Globus pallidus (tissue), 1 donor: Measurements from ENCODE around the gene CEP68.
"Not testable (repeated sequence)": the region's sequence is repeated elsewhere in the genome, so short reads cannot be mapped to it uniquely, and the experiment has no call there.

Source experiments
- DNase-seq: peaks from one replicate; pipeline ENCODE4 v3.0.0-alpha.2; 2015; ENCODE audit warnings: low spot score

Gene CEP68, protein sequence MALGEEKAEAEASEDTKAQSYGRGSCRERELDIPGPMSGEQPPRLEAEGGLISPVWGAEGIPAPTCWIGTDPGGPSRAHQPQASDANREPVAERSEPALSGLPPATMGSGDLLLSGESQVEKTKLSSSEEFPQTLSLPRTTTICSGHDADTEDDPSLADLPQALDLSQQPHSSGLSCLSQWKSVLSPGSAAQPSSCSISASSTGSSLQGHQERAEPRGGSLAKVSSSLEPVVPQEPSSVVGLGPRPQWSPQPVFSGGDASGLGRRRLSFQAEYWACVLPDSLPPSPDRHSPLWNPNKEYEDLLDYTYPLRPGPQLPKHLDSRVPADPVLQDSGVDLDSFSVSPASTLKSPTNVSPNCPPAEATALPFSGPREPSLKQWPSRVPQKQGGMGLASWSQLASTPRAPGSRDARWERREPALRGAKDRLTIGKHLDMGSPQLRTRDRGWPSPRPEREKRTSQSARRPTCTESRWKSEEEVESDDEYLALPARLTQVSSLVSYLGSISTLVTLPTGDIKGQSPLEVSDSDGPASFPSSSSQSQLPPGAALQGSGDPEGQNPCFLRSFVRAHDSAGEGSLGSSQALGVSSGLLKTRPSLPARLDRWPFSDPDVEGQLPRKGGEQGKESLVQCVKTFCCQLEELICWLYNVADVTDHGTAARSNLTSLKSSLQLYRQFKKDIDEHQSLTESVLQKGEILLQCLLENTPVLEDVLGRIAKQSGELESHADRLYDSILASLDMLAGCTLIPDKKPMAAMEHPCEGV

DNA sequence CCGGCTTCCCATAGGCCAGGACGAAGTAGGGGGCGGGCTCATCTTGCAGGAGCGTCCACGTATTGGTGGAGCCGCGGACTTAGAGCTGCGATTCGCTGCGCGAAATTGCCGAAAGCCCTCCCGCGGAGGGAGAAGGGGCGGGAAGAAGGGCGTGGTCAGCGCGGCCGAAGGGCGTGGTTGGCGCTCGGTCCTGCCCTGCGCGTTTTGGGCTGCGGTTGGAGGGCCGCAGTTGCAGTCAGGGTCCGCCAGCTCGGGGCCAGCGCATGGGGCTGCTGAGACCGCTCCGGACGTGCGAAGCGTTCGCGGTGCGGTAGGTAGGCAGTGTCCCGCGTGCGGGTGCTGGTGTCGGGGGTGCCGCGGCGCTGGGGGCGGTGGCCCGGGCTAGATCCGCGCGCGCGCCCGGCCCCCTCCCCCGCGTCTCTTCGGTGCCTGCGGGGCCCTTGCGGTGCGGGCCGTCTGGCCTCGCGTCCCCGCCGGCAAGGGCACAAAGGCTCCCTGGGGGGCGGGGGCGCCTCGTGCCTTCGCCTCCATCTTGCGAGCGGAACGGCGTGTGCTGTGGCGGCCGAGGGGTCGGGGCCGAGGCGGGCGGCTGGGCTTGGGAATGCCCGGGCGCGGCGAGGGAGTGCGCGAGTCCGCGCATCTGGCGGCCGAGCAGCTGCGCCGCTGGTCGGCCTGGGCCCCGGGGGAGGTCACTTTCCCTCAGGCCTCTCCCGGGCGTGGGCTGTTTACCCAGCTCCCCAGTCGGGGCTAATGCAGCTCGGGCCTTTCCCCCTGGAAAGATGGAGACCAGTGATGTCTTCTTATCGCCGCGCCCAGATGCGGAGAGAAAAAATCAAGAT, at the start of gene CEP68:
TSS of gene CEP68 (plus strand) at position 202 of the 839 bp plus-strand sequence. CDS start 13,029 bp downstream, outside the sequence.
- peak; percentile 97 for DNase-seq

DNA sequence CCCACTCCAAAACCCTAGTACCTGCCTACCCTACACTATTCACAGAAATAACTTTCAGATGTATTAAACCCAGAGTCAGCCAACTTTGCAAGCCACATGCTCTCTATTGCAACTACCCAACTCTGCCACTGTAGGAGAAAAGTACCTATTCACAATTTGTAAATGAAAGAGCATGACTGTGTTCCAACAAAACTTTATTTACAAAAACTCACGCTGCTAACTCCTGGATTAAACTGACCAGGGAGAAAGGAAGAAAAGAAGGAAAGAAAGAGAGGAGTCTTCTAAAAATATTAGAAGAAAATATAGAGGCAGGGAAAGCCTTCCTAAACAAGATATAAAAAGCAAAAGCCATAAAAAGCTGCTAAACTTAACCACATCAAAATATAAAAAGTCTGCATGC, 42.4 kb upstream of the CEP68 start:
- DNase-seq: no peak

DNA sequence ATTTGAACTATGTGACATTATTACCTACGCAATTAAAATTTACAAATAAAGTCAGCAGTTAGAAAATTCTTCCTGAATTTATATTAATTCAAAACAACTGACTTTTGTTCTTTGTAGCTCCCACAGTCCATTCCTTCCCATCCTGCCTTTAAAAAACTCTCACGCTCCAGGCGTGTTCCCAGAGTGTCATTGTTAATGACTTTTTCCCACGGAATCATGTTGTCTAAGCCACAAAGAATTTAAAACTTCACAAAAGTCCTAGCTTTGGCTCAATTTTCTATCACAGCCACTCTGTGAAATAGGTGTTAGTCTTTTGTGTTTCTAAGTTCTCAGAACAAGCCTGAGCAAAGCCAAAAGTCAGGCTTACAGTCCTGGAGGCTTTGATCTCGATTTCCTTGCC, 40.5 kb upstream of the CEP68 start:
- no peak for DNase-seq

DNA sequence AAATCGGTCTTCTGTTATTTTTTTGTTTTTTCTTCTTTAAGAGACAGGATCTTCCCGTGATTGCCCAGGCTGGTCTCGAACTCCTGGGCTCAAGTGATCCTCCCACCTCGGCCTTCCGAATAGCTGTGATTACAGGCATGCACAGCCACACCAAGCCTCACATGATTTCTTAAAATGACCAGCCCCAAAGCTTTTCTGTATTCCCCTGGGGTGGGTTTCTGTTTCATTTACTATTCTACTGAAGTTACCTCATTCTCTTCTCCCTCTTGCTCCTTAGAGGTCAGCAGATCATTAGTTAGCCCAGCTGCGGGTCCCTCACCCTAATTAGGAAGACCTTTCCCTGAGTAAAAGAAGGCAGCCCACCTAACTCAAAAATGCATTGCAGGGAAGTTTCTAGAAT, 39.4 kb upstream of the CEP68 start:
- no peak for DNase-seq

DNA sequence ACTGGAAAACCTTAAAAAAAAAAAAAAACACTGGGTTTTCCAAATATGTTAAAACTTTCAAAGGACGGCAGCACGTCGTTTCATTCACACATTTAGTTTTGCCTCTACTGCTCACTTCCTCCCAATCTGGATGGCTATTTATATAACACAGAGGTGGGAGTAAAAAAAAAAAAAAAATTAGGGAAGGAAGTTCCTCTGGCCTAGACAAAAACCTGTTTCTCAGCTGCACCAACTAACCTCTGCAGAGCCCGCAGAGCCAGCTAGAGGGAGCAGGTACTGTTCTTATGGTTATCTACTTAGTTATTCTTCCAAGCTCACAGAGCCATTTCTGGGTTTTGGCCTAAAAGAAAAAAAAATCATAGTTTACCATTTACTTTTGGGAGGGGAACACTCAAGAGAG, 38.9 kb upstream of the CEP68 start:
- no peak for DNase-seq

DNA sequence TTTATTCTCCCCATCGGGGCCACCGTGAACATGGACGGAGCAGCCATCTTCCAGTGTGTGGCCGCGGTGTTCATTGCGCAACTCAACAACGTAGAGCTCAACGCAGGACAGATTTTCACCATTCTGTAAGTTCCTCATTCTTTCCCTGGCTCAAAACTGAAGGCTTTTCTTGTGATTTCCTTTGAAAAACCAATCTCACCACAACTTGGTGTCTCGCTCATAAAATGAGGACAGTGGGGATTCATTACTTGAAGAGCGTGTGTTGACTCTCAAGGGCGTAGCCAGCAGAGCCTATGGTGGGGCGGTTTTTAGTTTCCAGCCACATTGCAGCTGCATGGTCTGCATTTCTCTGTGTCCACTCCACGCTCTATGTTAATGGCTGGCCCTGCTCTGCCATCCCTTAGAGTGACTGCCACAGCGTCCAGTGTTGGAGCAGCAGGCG, 38.1 kb upstream of the CEP68 start:
- peak; percentile 48 for DNase-seq

DNA sequence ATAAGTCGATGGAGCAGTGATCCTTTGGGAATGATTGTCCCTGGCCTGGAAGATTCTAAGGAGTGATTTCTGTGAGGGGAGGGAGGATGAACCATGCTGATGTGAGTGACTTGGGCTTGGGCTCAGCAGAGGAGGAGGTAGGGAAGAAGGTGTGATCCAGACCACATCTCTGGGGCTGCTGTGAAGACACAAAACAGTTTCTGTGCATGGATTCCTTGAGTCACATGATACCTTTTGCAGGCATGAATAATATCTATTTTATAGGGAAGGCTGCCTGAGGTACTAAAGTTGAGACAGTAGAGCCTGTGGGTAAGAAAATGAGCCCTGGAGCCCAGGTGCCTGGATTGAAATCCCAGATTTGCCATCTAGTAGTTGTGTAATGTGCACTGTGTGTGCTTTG, 37.2 kb upstream of the CEP68 start:
- no peak for DNase-seq

DNA sequence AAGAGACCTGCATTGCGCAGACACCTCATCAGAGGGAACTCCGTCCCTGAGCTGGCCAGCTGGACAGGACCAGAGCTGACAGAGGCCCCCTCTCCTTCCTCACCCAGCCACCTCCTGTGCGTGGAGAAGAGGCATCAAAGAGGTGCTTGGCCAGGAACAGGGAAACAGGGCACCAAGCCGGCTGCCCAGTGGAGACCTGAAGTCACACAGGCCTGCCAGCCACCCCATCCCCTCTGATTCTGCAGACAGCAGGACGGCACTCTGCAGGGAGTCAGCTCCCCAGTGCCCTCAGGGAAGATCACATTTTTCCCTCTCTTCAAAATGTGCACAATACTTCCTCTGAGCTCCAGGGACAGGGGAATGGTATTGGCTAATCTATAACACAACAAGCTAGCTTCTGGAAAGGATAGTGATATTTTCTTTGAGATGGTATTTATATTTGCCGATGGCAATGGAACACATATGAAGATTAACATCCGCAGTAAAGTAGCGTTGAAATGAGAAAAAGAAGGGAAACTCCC, 36.5 kb upstream of the CEP68 start:
- DNase-seq: no peak

DNA sequence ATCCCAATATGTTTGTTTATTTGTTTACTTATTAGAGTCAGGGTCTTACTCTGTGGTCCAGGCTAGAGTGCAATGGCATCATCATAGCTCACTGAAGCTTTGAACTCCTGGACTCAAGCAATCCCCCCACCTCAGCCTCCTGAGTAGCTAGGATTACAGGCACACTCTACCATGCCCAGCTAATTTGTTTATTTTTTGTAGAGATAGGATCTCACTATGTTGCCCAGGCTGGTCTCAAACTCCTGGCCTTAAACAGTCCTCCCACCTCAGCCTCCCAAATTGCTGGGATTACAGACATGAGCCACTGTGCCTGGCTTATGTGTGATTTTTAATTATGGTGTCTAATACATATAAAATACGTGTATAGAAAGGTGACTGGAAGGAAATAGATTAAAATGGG, 36.0 kb upstream of the CEP68 start:
- not testable (repeated sequence) for DNase-seq

DNA sequence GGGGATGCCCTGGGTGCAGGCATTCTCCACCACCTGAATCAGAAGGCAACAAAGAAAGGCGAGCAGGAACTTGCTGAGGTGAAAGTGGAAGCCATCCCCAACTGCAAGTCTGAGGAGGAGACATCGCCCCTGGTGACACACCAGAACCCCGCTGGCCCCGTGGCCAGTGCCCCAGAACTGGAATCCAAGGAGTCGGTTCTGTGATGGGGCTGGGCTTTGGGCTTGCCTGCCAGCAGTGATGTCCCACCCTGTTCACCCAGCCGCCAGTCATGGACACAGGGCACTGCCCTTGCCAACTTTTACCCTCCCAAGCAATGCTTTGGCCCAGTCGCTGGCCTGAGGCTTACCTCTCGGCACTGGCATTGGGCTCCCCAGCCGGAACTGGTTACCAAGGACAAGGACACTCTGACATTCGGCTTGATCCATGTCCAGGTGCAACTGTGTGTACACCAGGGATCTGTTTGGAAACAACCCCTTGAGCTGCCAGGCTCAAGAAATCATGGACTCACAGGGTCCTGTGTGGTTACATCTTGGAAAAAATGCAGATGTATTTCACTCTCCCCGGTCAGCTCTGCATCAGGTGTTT, 35.2 kb upstream of the CEP68 start:
- DNase-seq: no peak

DNA sequence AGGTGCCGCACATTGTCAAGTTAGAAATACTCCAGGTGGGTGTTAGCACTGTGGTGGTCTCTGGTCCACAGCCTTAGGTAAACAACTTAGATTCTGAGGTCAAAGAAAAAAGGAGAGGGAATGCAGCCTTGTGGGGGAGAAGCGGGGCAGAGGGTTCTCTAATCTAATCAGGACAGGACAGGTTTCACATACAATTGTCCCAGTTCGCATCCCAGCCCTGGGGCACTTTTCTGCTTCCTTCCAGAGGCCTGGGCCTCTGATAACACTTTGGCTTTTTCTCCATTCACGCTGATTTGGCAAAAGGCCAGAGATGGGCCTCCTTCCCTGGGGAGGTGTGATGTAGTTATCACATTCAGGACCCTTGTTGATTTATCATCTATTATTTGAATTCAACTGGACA, 34.5 kb upstream of the CEP68 start:
- DNase-seq: no peak

DNA sequence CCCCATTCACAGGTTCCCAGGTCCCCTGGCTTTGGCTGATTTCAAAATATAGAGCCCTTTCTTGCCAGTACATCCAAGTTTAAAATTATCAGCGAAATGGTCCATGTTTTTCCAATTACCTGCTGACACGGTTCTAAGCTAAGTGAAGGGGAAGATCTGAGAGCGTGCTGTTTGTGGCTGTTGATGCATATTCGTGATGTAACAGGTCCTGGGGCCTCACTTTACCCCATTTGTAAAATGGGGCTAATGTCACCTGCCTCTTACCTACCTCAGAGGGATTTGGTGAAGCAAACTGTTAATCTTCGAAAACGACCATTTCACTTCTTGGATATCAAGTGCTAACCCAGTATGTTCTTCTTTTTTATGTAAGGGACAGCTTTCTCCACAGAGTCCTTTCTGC, 34.0 kb upstream of the CEP68 start:
- DNase-seq: no peak

DNA sequence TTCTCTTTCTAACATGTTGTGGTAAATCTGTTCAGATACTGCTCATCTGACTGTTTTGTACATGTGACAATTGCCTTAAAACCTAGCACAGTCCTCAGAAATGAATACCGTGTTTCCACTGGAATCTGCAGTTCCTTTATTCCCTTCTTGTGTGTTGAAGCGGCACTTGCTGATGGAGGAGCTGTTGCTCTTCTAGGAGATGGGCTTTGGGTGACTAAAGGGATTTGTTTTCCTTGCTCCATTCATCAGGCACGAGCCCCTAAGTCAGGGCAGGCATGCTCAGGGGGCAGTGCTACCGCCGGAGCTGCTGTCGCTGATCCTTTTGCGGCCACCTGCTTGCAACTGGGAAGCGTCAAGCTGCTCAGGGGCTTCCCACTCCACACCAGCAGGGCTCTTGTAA, 32.5 kb upstream of the CEP68 start:
- no peak for DNase-seq

DNA sequence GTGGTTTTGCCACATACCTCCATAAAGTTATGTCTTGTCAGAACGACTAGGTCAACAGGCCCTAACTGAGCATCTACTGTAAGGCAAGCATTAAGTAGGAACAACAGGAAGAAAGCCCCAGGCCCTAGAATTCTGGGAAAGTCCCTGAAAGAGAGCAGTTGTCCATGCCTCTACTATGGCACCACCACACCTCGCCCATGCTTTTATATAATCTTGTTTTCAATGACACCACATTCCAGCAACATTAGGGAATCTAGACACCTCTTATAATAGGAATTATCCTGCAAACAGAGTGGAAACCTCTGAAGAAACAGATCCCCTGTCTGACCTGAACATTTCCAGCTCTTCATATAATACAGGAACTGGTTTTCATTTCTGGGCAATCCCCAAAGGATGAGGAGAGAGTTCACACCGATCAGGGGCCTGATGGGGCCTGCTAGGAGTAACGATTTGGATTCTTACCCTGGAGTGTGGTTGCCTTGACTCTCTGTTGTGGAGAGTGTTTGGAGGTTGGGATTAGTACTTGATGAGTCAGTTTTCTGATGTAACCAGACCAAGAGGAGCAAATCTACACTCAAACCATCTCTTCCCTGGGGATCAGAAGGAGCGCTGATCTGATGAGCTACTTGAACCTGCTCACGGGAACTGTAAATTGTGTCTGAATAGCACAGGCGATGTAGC, 31.9 kb upstream of the CEP68 start:
- no peak for DNase-seq

DNA sequence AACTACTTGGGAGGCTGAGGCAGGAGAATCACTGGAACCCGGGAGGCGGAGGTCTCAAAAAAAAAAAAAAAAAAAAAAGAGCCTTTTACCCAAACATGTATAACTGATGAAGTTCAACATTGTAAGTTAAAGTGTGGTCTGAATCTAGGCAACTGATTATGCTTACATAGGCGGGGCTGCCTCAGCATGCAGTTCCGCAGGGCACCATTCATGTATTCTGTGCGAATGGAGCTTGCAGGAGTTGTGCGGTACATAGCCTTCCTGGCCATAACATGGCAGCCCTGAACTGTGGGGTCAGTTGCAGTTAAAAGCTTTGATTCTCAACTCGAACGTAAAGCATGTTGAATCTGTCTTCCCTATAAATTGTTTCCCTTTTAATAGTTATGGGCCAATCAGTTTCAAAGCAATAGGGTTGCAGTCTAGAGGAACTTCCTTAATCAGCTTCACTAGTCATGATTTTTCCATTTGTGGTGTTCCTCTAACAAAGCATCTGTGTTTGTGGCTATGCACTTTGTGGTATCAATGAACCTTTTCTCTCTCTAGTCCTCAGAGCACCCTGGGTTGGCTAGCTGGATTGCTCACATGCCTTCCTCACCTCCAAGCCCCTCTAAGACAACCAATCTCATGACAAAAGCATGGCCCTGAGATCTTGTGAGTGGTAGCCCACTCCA, 30.6 kb upstream of the CEP68 start:
- DNase-seq: peak; percentile 51

DNA sequence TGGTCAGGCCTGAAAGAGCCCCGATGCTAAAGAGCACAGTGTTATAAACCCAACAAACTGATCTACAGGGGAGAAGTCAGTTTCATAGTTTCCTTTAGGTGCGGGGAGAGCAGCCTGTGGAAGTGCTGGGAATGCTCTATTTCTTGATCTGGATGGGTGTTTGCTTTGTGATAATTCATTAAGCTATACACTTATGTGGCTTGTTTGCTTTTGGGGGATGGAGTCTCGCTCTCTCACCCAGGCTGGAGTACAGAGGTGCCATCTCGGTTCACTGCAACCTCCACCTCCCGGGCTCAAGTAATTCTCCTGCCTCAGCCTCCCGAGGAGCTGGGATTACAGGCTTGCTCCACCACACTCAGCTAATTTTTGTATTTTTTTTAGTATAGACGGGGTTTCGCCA, 30.1 kb upstream of the CEP68 start:
- DNase-seq: no peak

DNA sequence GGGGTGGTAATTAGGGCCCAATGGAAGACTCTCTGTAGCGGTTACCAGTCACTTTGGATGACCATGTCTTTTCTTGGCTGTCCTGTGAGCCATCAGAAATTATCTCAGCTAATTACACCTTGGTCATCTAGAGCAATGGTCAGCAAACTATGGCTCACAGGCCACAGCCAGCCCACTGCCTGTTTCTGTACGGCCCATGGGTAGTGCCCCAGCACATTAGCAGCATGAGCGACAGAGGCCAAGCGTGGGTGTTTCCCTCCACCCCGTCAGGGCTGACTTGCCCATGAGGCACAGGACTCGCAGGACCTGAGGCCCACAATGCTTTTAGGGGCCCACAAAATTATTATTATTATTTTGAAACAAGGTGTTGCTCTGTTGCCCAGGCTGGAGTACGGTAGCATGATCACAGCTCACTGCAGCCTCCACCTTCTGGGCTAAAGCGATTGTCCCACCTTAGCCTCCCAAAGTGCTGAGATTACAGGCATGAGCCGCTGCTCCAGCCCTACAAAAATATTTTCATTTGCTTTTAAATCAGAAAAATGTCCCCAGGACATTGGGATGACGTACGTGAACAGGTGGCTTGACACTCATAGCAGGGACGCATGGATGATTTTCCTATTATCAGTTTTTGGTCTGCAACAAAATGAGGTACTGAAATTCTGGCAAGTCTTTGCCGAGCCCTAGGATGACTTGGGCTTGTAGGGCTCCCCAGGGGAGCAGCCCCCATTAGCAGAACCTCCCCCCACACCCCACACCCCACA, 29.3 kb upstream of the CEP68 start:
- DNase-seq: no peak

DNA sequence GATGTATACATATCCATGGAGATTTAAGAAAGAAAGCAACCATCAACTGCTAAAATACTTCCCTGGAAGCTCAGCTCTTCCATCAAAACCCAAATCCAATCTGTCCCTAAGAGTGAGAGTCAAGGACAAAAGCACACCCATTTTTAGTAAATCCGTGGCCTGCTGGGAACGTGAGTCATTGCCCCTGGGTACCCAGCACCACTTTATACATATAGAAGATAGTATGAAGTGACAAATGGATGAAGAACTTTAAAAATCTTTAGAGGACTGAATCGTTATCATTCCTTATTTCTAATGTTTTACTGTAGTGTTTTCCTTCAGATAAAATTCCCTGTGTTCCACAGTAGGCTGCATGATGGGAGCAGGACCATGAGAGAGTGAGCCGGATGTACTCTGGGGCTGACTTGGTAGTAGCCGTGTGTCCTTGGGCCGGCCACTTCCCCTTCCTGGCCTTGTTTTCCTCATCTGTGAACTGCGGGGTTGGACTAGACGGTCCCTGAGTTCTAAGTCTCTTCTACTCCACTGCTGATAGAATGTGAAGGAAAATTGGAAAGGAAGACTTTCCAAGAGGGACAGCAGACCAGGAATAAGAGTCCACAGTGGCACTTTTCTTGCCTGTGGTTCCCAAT, 28.5 kb upstream of the CEP68 start:
- no peak for DNase-seq
